GM21786 (cell line): Measurements from ENCODE around the gene SKA1.

Experiments used
- ATAC-seq: cut with Tn5 transposase; IDR thresholded peaks from one replicate; pipeline ENCODE4 v1.9.1; 2021; ENCODE audit not compliant: unreplicated experiment

SKA1 gene

GRCh38 chr18:50374753-50375391 is at the start of gene SKA1:
SKA1 (plus strand) TSS chr18:50375046; CDS start chr18:50375831, 785 bp downstream.
- peak; percentile 92 for ATAC-seq

- no peak for ATAC-seq
Measured at GRCh38 chr18:50327983-50328382, 46.9 kb upstream of the SKA1 start.

- no peak for ATAC-seq
Measured at GRCh38 chr18:50330176-50330575, 44.7 kb upstream of the SKA1 start.

GRCh38 chr18:50331691-50332090 is 43.2 kb upstream of the SKA1 start:
- ATAC-seq: no peak

- ATAC-seq: peak; percentile 65
Measured at GRCh38 chr18:50334546-50335152, 40.2 kb upstream of the SKA1 start.

- ATAC-seq: no peak
Measured at GRCh38 chr18:50338122-50338521, 36.7 kb upstream of the SKA1 start.

GRCh38 chr18:50338715-50339114 is 36.1 kb upstream of the SKA1 start:
- ATAC-seq: no peak

- no peak for ATAC-seq
Measured at GRCh38 chr18:50340078-50340477, 34.8 kb upstream of the SKA1 start.

GRCh38 chr18:50341443-50341842 is 33.4 kb upstream of the SKA1 start:
- ATAC-seq: no peak

GRCh38 chr18:50350699-50351098 is 24.1 kb upstream of the SKA1 start:
- ATAC-seq: no peak

- ATAC-seq: peak; percentile 83
Measured at GRCh38 chr18:50356036-50356945, 18.6 kb upstream of the SKA1 start.

GRCh38 chr18:50358844-50359243 is 16.0 kb upstream of the SKA1 start:
- no peak for ATAC-seq

GRCh38 chr18:50359806-50360205 is 15.0 kb upstream of the SKA1 start:
- no peak for ATAC-seq

- no peak for ATAC-seq
Measured at GRCh38 chr18:50360611-50361010, 14.2 kb upstream of the SKA1 start.

- ATAC-seq: no peak
Measured at GRCh38 chr18:50369672-50370071, 5.2 kb upstream of the SKA1 start.

- no peak for ATAC-seq
Measured at GRCh38 chr18:50372743-50373142, 2.1 kb upstream of the SKA1 start.

- no peak for ATAC-seq
Measured at GRCh38 chr18:50373561-50374219, 1.2 kb upstream of the SKA1 start.

- no peak for ATAC-seq
Measured at GRCh38 chr18:50374220-50374752, 560 bp upstream of the SKA1 start.

- ATAC-seq: no peak
Measured at GRCh38 chr18:50377061-50377798, 2.4 kb downstream of the SKA1 start.

- ATAC-seq: no peak
Measured at GRCh38 chr18:50388988-50389387, 14.1 kb downstream of the SKA1 start.
